Stimulated activated CD4-positive, alpha-beta T cell treated with anti-CD3 and anti-CD28 coated beads, Interleukin-1b, Interleukin-23, amount 100 ng/mL, for 48 hours (primary cell): Measurements from ENCODE around the gene ACE.

Experiments used
- DNase-seq: peaks from one replicate; pipeline ENCODE4 v3.0.0-alpha.2; 2020

ACE gene

GRCh38 chr17:63475491-63476412, 1.1 kb upstream of the ACE start:
- DNase-seq: no peak

GRCh38 chr17:63476459-63476853, 405 bp upstream of the ACE start:
- no peak for DNase-seq

- no peak for DNase-seq
These were observed 899 bp downstream of the ACE start for GRCh38 chr17:63477480-63478440.

GRCh38 chr17:63478814-63479494, 2.1 kb downstream of the ACE start:
- peak; percentile 79 for DNase-seq

- DNase-seq: no peak
These were observed 2.8 kb downstream of the ACE start for GRCh38 chr17:63479495-63480184.

GRCh38 chr17:63480192-63480784, 3.4 kb downstream of the ACE start:
- DNase-seq: no peak

- DNase-seq: no peak
These were observed 4.1 kb downstream of the ACE start for GRCh38 chr17:63480826-63481487.

GRCh38 chr17:63481488-63481870, 4.6 kb downstream of the ACE start:
- DNase-seq: no peak

- no peak for DNase-seq
These were observed 5.6 kb downstream of the ACE start for GRCh38 chr17:63482509-63482908.

- DNase-seq: no peak
These were observed 6.2 kb downstream of the ACE start for GRCh38 chr17:63483038-63483437.

- no peak for DNase-seq
These were observed 7.1 kb downstream of the ACE start for GRCh38 chr17:63483655-63484575.

GRCh38 chr17:63486317-63487013, 9.6 kb downstream of the ACE start:
- no peak for DNase-seq

- DNase-seq: no peak
These were observed 10.1 kb downstream of the ACE start for GRCh38 chr17:63487014-63487339.

- no peak for DNase-seq
These were observed 12.0 kb downstream of the ACE start for GRCh38 chr17:63488851-63489250.

GRCh38 chr17:63489291-63489690, 12.4 kb downstream of the ACE start:
- no peak for DNase-seq

GRCh38 chr17:63490329-63490728, 13.5 kb downstream of the ACE start:
- DNase-seq: no peak

GRCh38 chr17:63490858-63491400, 14.1 kb downstream of the ACE start:
- no peak for DNase-seq

- DNase-seq: no peak
These were observed 14.6 kb downstream of the ACE start for GRCh38 chr17:63491413-63491812.

- DNase-seq: no peak
These were observed 15.2 kb downstream of the ACE start for GRCh38 chr17:63491977-63492618.
